Dendritic cell treated with granulocyte-macrophage colony-stimulating factor and Interleukin-4, amounts not matched to agents 40 ng/mL and 50 ng/mL, for 4 days (primary cell): ENCODE measurements around the gene SOCS7.

ENCODE experiments used
- H3K27ac Mint-ChIP-seq: one replicate; pipeline ENCODE4 v1.8.0; 2022; ENCODE audit warnings: mild to moderate bottlenecking, mixed read lengths
- H3K27me3 Mint-ChIP-seq: one replicate; pipeline ENCODE4 v1.8.0; 2022; ENCODE audit warnings: mild to moderate bottlenecking, mixed read lengths
- H3K36me3 Mint-ChIP-seq: one replicate; pipeline ENCODE4 v1.8.0; 2022; ENCODE audit warnings: low read depth, mixed read lengths
- H3K4me1 Mint-ChIP-seq: one replicate; pipeline ENCODE4 v1.8.0; 2022; ENCODE audit warnings: low read depth, mixed read lengths
- H3K4me3 Mint-ChIP-seq: one replicate; pipeline ENCODE4 v1.8.0; 2022; ENCODE audit warnings: mild to moderate bottlenecking, moderate library complexity, mixed read lengths
- H3K9me3 Mint-ChIP-seq: one replicate; pipeline ENCODE4 v1.8.0; 2022; ENCODE audit warnings: mixed read lengths
- intact Hi-C: fragments of 100-400 bp; cut with micrococcal nuclease; formaldehyde crosslinking; loops from one replicate; pipeline ENCODE4 v1.15.0; 2022

SOCS7 gene

GRCh38 chr17:38363016-38363415 is 11.4 kb downstream of the SOCS7 start:
- Mint-ChIP-seq H3K4me3 (no peak overlapping the region), H3K27me3 (no peaks in the 10 kb centered on the region), H3K4me1 (no peaks in the 10 kb centered on the region), H3K9me3 (no peaks in the 10 kb centered on the region), H3K36me3 (peaks cover 62% of the 10 kb centered on the region), H3K27ac (no peak overlapping the region)
- intact Hi-C loops: no loop called here

GRCh38 chr17:38364741-38365140 is 13.1 kb downstream of the SOCS7 start:
- H3K27ac Mint-ChIP-seq: no peak overlapping the region
- H3K4me3 Mint-ChIP-seq: no peak overlapping the region
- H3K36me3 Mint-ChIP-seq: peaks cover 79% of the 10 kb centered on the region

GRCh38 chr17:38369124-38369886 is 17.7 kb downstream of the SOCS7 start:
- Mint-ChIP-seq H3K27ac (no peak overlapping the region), H3K4me1 (no peaks in the 10 kb centered on the region), H3K36me3 (peaks cover 95% of the 10 kb centered on the region), H3K27me3 (no peaks in the 10 kb centered on the region), H3K9me3 (no peaks in the 10 kb centered on the region), H3K4me3 (no peak overlapping the region)
- intact Hi-C loops: no loop called here

More at GRCh38 chr17:38364741-38365140, 13.1 kb downstream of the SOCS7 start:
- Mint-ChIP-seq H3K4me1 (no peaks in the 10 kb centered on the region), H3K27me3 (no peaks in the 10 kb centered on the region), H3K9me3 (no peaks in the 10 kb centered on the region)
- intact Hi-C loops: no loop called here

- H3K4me3 Mint-ChIP-seq: no peak overlapping the region
- no peaks in the 10 kb centered on the region for H3K27me3 Mint-ChIP-seq
- H3K27ac Mint-ChIP-seq: no peak overlapping the region
- intact Hi-C loops: no loop called here
- peaks cover 56% of the 10 kb centered on the region for H3K36me3 Mint-ChIP-seq
- peaks cover 5% of the 10 kb centered on the region for H3K4me1 Mint-ChIP-seq
- no peaks in the 10 kb centered on the region for H3K9me3 Mint-ChIP-seq
These were observed 27.8 kb downstream of the SOCS7 start for GRCh38 chr17:38379448-38379847.

GRCh38 chr17:38395090-38395489 is 43.4 kb downstream of the SOCS7 start:
- Mint-ChIP-seq H3K4me3 (no peak overlapping the region), H3K27ac (no peak overlapping the region), H3K9me3 (no peaks in the 10 kb centered on the region), H3K27me3 (no peaks in the 10 kb centered on the region), H3K36me3 (peaks cover 70% of the 10 kb centered on the region), H3K4me1 (no peaks in the 10 kb centered on the region)
- intact Hi-C loops: no loop called here

- intact Hi-C loops: no loop called here
- peaks cover 84% of the 10 kb centered on the region for H3K36me3 Mint-ChIP-seq
- no peak overlapping the region for H3K27ac Mint-ChIP-seq
- H3K4me3 Mint-ChIP-seq: no peak overlapping the region
- H3K9me3 Mint-ChIP-seq: no peaks in the 10 kb centered on the region
- H3K27me3 Mint-ChIP-seq: no peaks in the 10 kb centered on the region
- H3K4me1 Mint-ChIP-seq: no peaks in the 10 kb centered on the region
These were observed 45.6 kb downstream of the SOCS7 start for GRCh38 chr17:38397227-38397626.

- H3K36me3 Mint-ChIP-seq: peaks cover 78% of the 10 kb centered on the region
- H3K27me3 Mint-ChIP-seq: no peaks in the 10 kb centered on the region
- no peak overlapping the region for H3K4me3 Mint-ChIP-seq
- H3K4me1 Mint-ChIP-seq: no peaks in the 10 kb centered on the region
- H3K9me3 Mint-ChIP-seq: no peaks in the 10 kb centered on the region
- intact Hi-C loops: no loop called here
- no peak overlapping the region for H3K27ac Mint-ChIP-seq
These were observed 48.6 kb downstream of the SOCS7 start for GRCh38 chr17:38400286-38400685.

- intact Hi-C loops: no loop called here
- Mint-ChIP-seq H3K36me3 (peaks cover 66% of the 10 kb centered on the region), H3K4me1 (no peaks in the 10 kb centered on the region)
These were observed 49.8 kb downstream of the SOCS7 start for GRCh38 chr17:38401459-38401858.

GRCh38 chr17:38402897-38403296 is 51.3 kb downstream of the SOCS7 start:
- intact Hi-C loops: no loop called here
- no peak overlapping the region for H3K4me3 Mint-ChIP-seq
- H3K27ac Mint-ChIP-seq: no peak overlapping the region
- H3K9me3 Mint-ChIP-seq: no peaks in the 10 kb centered on the region
- no peaks in the 10 kb centered on the region for H3K27me3 Mint-ChIP-seq
- H3K4me1 Mint-ChIP-seq: no peaks in the 10 kb centered on the region
- H3K36me3 Mint-ChIP-seq: peaks cover 52% of the 10 kb centered on the region

More at GRCh38 chr17:38401459-38401858, 49.8 kb downstream of the SOCS7 start:
- Mint-ChIP-seq H3K9me3 (no peaks in the 10 kb centered on the region), H3K4me3 (no peak overlapping the region), H3K27me3 (no peaks in the 10 kb centered on the region), H3K27ac (no peak overlapping the region)

GRCh38 chr17:38403491-38403890 is 51.8 kb downstream of the SOCS7 start:
- Mint-ChIP-seq H3K4me1 (no peaks in the 10 kb centered on the region), H3K27ac (no peak overlapping the region), H3K9me3 (no peaks in the 10 kb centered on the region), H3K4me3 (no peak overlapping the region), H3K36me3 (peaks cover 46% of the 10 kb centered on the region), H3K27me3 (no peaks in the 10 kb centered on the region)
- intact Hi-C loops: no loop called here

GRCh38 chr17:38404174-38404943 is 52.7 kb downstream of the SOCS7 start:
- H3K4me3 Mint-ChIP-seq: no peak overlapping the region
- H3K27ac Mint-ChIP-seq: no peak overlapping the region
- H3K9me3 Mint-ChIP-seq: no peaks in the 10 kb centered on the region
- no peaks in the 10 kb centered on the region for H3K4me1 Mint-ChIP-seq
- intact Hi-C loops: no loop called here
- H3K27me3 Mint-ChIP-seq: no peaks in the 10 kb centered on the region
- H3K36me3 Mint-ChIP-seq: peaks cover 37% of the 10 kb centered on the region

- Mint-ChIP-seq H3K36me3 (peaks cover 24% of the 10 kb centered on the region), H3K27me3 (no peaks in the 10 kb centered on the region), H3K27ac (no peak overlapping the region), H3K4me1 (no peaks in the 10 kb centered on the region), H3K4me3 (no peak overlapping the region), H3K9me3 (no peaks in the 10 kb centered on the region)
- intact Hi-C loops: no loop called here
These were observed 54.0 kb downstream of the SOCS7 start for GRCh38 chr17:38405654-38406053.

GRCh38 chr17:38410201-38410600 is 58.6 kb downstream of the SOCS7 start:
- H3K36me3 Mint-ChIP-seq: no peaks in the 10 kb centered on the region
- no peak overlapping the region for H3K4me3 Mint-ChIP-seq
- no peak overlapping the region for H3K27ac Mint-ChIP-seq
- intact Hi-C loops: no loop called here
- peaks cover 1% of the 10 kb centered on the region for H3K27me3 Mint-ChIP-seq
- H3K4me1 Mint-ChIP-seq: peaks cover 6% of the 10 kb centered on the region
- no peaks in the 10 kb centered on the region for H3K9me3 Mint-ChIP-seq
